Activated CD8-positive, alpha-beta T cell treated with anti-CD3 and anti-CD28 coated beads for 36 hours (primary cell): ENCODE measurements around the gene C2orf49. TPM values are rescaled to one million over a fixed set of nuclear protein-coding genes. Genes with fewer than 3 reads are reported as not detected.

Experiments
- ATAC-seq: fragments of 200-7000 bp; cut with Tn5 transposase; one replicate; pipeline ENCODE4 v1.10.0; 2021; ENCODE audit warnings: mild to moderate bottlenecking, moderate library complexity
- CTCF ChIA-PET: fragments of 350-600 bp; sonication (Branson Sonifier 250); formaldehyde crosslinking; loops from one replicate; lab custom pipeline; 2021; ENCODE audit warnings: antibody characterized with exemption; lab: Charles Lee
- POLR2A ChIA-PET: fragments of 350-600 bp; sonication (Branson Sonifier 250); formaldehyde crosslinking; loops from one replicate; lab custom pipeline; 2021; ENCODE audit warnings: antibody characterized with exemption; lab: Charles Lee
- DNase-seq: peaks from one replicate; pipeline ENCODE4 v3.0.0-alpha.2; 2020
- H3K27ac Mint-ChIP-seq: one replicate; pipeline ENCODE4 v1.8.0; 2021; ENCODE audit warnings: mild to moderate bottlenecking, mixed read lengths
- H3K27me3 Mint-ChIP-seq: one replicate; pipeline ENCODE4 v1.8.0; 2021; ENCODE audit warnings: mixed read lengths
- H3K36me3 Mint-ChIP-seq: one replicate; pipeline ENCODE4 v1.8.0; 2021; ENCODE audit warnings: low read depth, mixed read lengths
- H3K4me1 Mint-ChIP-seq: one replicate; pipeline ENCODE4 v1.8.0; 2021; ENCODE audit warnings: low read depth, mixed read lengths
- H3K4me3 Mint-ChIP-seq: one replicate; pipeline ENCODE4 v1.8.0; 2021; ENCODE audit warnings: mild to moderate bottlenecking, moderate library complexity, mixed read lengths
- H3K9me3 Mint-ChIP-seq: one replicate; pipeline ENCODE4 v1.8.0; 2021; ENCODE audit warnings: mixed read lengths
- CTCF ChIP-seq: fragments of 200-600 bp; IDR thresholded peaks from one replicate; pipeline ENCODE4 v1.8.0; 2022; ENCODE audit warnings: antibody characterized with exemption, mild to moderate bottlenecking
- intact Hi-C: fragments of 100-400 bp; cut with micrococcal nuclease; formaldehyde crosslinking; loops from one replicate; pipeline ENCODE4 v1.10.0; 2022
- total RNA-seq, 2 experiments: library from RNA; stranded (reverse); gene quantifications; one replicate each; pipeline ENCODE4 v1.2.3, GENCODE V29; 2021

The C2orf49 gene
- total RNA-seq, 2 experiments from 2014 or later, result 22.3 to 23.3 TPM

GRCh38 chr2:105385731-105386540, 48.6 kb downstream of the C2orf49 start:
- CTCF ChIA-PET, result no interaction called here
- H3K27ac Mint-ChIP-seq, result no peak overlapping the region

GRCh38 chr2:105387225-105387624, 49.9 kb downstream of the C2orf49 start:
- H3K27me3 Mint-ChIP-seq, result no peaks in the 10 kb centered on the region
- intact Hi-C loops, result no loop called here
- no peak for ATAC-seq
- no peaks in the 10 kb centered on the region for H3K36me3 Mint-ChIP-seq
- POLR2A ChIA-PET, result interaction anchor here (0.6 to 0.7 kb wide), 2 partner anchors 11 to 156 kb away, joined by 3 read pairs; partner anchors contain the start of gene FHL2
- no peaks in the 10 kb centered on the region for H3K4me1 Mint-ChIP-seq
- CTCF ChIA-PET, result no interaction called here
- DNase-seq, result no peak
- TF ChIP-seq CTCF, result no peak
- H3K4me3 Mint-ChIP-seq, result no peak overlapping the region
- no peaks in the 10 kb centered on the region for H3K9me3 Mint-ChIP-seq
- no peak overlapping the region for H3K27ac Mint-ChIP-seq

More at GRCh38 chr2:105385731-105386540, 48.6 kb downstream of the C2orf49 start:
- Mint-ChIP-seq H3K9me3 (no peaks in the 10 kb centered on the region), H3K36me3 (no peaks in the 10 kb centered on the region), H3K4me1 (no peaks in the 10 kb centered on the region), H3K27me3 (no peaks in the 10 kb centered on the region), H3K4me3 (no peak overlapping the region)
- no peak for TF ChIP-seq CTCF
- intact Hi-C loops, result no loop called here
- POLR2A ChIA-PET, result interaction anchor here (0.9 kb wide), 2 partner anchors 117 to 137 kb away, joined by 3 read pairs; no protein-coding TSS in a partner anchor
- DNase-seq, result no peak
- ATAC-seq, result no peak

GRCh38 chr2:105388971-105389381, 51.6 kb downstream of the C2orf49 start:
- H3K4me3 Mint-ChIP-seq, result no peak overlapping the region
- H3K9me3 Mint-ChIP-seq, result no peaks in the 10 kb centered on the region
- no peak for DNase-seq
- intact Hi-C loops, result no loop called here
- no peaks in the 10 kb centered on the region for H3K4me1 Mint-ChIP-seq
- CTCF ChIA-PET, result interaction anchor here (0.6 to 2.2 kb wide), 3 partner anchors 15 to 1897 kb away, joined by 3 to 7 read pairs (median 3); no protein-coding TSS in a partner anchor
- no peak for TF ChIP-seq CTCF
- no peak for ATAC-seq
- POLR2A ChIA-PET, result no interaction called here
- no peaks in the 10 kb centered on the region for H3K27me3 Mint-ChIP-seq
- no peak overlapping the region for H3K27ac Mint-ChIP-seq
- H3K36me3 Mint-ChIP-seq, result no peaks in the 10 kb centered on the region

- ATAC-seq (no peak), DNase-seq (no peak)
- TF ChIP-seq CTCF, result no peak
- CTCF ChIA-PET, result interaction anchor here (1.6 to 2.2 kb wide), 2 partner anchors 8 to 16 kb away, joined by 4 to 7 read pairs; partner anchors contain the start of gene FHL2
- Mint-ChIP-seq H3K36me3 (no peaks in the 10 kb centered on the region), H3K27me3 (no peaks in the 10 kb centered on the region), H3K4me3 (no peak overlapping the region), H3K4me1 (no peaks in the 10 kb centered on the region), H3K9me3 (no peaks in the 10 kb centered on the region), H3K27ac (no peak overlapping the region)
- intact Hi-C loops, result no loop called here
- POLR2A ChIA-PET, result no interaction called here
These were observed 53.1 kb downstream of the C2orf49 start for GRCh38 chr2:105390454-105390853.

DNA sequence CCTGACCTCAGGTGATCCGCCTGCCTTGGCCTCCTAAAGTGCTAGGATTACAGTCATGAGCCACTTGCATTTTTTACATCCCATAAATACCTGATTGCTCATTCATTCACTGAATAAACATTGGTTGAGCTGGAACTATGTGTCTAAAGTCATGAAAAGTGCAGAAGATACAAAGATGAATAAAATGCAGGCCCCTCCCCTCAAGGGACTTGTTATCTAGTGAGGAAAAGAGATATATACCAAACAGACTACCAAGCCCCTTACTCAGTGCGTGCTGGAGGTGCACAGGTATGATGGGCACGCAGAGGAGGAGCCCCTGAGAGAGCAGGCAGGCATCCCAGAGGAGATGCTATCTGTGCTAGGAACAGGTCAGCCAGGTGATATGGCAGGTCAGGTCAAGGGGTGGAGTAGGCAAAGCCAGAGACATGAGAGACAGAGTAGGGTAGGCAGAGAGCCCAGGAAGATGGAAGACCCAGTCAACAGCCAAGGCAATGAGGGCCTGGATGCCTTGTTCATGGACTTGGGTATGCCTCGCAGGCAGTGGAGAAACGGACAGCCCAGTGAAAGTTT, 53.8 kb downstream of the C2orf49 start:
- Mint-ChIP-seq H3K4me3 (no peak overlapping the region), H3K27me3 (no peaks in the 10 kb centered on the region), H3K27ac (no peak overlapping the region), H3K9me3 (no peaks in the 10 kb centered on the region), H3K36me3 (no peaks in the 10 kb centered on the region), H3K4me1 (no peaks in the 10 kb centered on the region)
- intact Hi-C loops, result no loop called here
- ChIA-PET POLR2A (no interaction called here), CTCF (interaction anchor here (1.0 to 2.2 kb wide), 3 partner anchors 8 to 17 kb away, joined by 3 to 7 read pairs (median 4); partner anchors contain the start of gene FHL2)
- TF ChIP-seq CTCF, result no peak
- no peak for ATAC-seq
- no peak for DNase-seq
